NCI-H69 (cell line): ENCODE measurements around the gene ZNF407.

Source experiments
- DNase-seq: peaks from one replicate; lab custom pipeline; 2025; lab: John Stamatoyannopoulos, UW

ZNF407 gene

DNA sequence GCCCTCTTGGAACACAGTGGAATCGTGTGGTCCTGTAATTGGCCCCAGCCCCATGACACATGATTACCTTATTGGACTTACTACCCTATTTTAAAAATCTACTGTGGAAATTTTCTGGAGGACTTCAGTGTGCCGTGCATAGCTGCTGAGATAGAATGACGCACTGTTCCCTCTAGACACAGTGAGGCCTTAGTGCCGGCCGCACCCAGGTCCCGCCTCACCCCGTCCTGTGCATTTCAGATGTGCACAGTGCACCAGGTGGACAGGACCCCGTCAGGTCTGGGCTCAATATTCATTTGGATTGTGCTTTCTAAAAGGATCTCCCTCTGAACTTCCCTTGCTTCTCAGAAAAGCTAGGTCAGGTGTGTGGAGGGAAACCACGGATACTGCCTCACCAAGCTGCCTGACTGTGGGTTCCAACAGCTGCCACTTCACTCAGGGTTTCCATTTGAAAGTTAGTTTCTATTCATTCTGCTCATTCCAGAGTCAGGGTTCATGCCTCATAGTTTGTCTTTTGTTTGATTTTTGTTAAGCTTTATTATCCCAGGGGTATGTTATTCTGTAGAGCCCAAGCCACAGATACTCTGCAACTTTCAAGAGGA is 455.5 kb downstream of the ZNF407 start:
- no peak for DNase-seq

DNA sequence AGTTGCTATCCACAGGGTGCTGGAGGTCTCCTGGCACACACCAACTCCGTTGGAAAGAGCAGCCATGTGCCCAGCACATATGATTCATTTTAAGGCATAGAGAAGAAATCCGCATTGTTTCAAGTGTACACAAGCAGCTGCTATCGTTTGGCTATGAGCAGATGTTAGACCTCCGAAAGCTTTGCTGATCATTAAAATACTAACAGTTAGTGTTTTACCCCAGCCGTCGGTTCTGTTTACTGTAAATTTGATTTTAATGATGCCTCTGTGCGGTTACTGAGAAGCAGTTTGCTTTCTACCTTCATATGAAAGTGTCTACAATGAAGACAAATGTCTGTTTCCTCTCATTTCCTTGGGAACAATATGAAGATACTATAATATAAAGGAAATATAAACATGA is 456.4 kb downstream of the ZNF407 start:
- DNase-seq, result peak; percentile 76

DNA sequence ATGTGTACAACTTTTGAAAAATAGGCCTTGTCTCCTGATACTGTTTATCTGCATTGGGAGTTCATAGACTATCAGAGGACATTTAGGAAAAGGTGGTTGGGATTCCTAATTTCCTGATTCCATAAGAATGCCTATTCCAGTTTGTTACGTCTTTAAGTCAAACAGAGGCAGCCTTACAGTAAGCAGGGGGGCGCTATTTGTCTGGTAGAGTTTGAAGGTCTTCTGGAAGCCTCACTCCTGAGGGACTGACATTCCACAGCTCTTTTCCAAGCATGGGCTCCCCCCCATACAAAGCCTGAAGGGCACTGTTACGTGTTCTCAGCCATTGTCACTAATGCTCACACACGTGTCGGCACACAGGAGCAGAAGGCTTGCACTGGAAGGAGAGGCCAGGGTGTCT is 456.9 kb downstream of the ZNF407 start:
- DNase-seq, result no peak

DNA sequence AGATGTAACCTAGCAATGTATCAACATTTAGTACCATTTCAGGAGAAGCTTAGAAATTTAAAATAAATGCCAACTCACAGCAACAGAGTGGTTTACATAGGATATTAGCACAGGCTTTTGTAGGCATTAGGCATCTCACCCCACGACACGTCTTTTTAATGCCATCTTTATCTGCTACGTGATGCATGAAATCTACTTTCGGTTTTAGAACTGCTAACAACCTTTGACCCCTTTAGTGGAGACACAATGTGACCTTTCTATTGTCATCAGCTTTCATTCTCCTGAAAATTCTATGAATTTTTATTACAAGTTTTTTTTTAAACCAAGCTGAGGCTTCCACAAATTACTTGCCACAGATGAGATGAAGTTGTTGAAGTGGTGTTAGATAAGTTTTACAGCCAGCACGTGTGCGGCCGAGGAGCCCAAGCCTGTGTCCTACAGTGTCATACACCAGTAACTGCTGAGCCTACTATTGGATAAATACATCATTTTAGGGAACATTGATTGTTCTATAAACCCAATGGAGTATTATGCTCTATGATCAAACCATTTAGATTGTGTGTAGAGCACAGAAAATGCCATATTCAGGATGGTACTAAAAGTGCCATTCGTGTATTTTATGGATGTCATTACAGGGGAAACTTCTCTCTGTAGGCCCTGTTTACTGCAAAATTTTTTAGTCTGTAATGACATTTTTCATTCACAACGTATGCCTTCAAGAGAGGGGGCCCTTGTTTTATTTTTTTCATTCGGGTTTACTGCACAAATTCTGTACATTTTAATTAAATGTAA is 459.7 kb downstream of the ZNF407 start:
- DNase-seq, result no peak

DNA sequence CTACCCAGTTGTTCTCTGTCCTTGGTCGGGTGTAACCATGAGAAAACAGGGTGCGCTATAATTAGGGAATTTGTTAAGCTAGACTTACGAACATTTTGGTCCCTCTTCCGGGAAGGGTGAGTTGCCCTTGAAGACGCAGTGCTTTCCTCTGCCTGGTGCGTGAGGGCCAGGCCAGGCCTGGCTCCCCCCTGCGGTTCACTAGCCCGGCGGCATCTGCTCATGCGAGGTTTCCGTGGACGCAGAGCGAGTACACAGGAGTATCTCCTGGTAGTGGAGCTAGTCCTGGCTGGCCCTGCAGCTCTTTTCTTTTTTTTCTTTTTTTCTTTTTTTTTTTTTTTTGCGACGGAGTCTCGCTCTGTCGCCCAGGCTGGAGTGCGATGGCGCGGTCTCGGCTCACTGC is 462.5 kb downstream of the ZNF407 start:
- no peak for DNase-seq

DNA sequence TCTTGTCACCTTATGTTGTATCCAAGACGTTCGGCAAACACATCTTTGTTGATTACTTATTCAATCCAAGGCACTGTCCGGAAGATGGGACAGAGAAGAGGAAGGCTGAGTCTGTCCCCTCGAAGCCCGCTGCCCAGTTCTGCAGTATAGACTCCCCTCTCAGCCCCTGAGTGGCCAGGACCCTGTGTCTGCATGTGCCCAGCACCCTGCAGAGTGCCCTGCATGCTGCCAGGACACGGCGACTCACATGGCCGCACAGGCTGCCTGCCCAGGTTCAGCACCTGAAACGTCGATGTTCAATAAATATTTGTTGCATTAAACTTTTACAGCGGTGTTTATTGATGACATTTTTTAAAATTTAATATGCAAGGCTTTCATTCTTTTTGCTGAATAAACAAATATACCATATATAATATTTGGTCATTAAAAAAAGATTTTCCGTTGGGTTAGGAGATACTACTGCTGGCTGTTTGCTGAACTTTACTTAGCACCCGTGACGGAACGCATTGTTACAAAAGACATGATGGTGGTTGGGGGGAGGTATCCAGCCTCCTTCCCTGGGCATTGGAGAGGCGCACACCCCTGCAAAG is 464.7 kb downstream of the ZNF407 start:
- DNase-seq, result no peak

DNA sequence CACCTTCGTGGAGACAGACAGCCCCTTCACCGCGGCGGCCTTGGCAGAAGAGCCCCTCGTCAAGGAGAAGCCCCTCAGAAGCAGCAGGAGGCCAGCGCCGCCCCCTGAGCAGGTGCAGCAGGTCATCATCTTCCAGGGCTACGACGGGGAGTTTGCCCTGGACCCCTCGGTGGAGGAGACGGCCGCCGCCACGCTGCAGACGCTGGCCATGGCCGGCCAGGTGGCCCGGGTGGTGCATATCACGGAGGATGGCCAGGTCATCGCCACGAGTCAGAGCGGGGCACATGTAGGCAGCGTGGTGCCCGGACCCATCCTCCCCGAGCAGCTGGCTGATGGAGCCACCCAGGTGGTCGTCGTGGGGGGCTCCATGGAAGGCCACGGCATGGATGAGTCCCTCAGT is 465.5 kb downstream of the ZNF407 start:
- no peak for DNase-seq

DNA sequence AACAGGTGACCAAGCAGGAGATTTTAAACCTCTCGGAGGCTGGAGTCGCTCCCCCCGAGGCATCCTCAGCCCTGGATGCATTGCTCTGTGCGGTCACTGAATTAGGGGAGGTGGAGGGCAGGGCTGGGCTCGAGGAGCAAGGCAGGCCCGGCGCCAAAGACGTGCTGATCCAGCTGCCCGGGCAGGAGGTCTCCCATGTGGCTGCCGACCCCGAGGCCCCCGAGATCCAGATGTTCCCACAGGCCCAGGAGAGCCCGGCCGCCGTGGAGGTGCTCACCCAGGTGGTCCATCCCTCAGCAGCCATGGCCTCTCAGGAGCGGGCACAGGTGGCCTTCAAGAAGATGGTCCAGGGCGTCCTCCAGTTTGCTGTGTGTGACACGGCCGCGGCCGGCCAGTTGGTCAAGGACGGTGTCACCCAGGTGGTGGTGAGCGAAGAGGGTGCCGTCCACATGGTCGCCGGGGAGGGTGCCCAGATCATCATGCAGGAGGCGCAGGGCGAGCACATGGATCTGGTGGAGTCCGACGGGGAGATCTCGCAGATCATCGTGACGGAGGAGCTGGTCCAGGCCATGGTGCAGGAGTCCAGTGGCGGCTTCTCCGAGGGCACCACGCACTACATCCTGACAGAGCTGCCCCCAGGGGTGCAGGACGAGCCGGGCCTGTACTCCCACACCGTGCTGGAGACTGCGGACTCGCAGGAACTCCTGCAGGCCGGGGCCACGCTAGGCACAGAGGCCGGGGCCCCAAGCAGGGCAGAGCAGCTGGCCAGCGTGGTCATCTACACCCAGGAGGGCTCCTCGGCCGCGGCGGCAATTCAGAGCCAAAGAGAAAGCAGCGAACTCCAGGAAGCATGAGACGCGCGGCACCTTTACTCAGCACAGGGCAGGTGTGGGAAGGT is 466.2 kb downstream of the ZNF407 start:
- no peak for DNase-seq

DNA sequence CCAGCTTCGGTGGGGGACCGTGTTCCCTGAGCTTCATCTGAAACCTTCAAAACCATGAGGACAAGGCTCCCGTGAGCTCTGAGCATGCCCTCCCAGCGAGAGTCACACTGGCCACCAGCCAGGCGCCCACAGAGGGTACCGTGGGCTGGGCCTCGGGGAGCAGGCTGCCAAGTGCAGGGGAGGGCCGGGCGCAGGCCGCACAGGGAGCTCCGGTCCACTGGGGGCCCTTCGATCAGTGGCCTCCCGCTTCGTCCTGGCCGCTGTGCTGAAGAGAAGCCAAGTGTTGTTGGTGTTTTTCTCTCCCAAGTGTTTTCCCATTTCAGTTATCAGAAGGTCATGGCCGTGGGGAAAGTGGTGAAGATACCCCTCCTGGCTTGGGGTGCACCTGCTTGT is 466.8 kb downstream of the ZNF407 start:
- no peak for DNase-seq

DNA sequence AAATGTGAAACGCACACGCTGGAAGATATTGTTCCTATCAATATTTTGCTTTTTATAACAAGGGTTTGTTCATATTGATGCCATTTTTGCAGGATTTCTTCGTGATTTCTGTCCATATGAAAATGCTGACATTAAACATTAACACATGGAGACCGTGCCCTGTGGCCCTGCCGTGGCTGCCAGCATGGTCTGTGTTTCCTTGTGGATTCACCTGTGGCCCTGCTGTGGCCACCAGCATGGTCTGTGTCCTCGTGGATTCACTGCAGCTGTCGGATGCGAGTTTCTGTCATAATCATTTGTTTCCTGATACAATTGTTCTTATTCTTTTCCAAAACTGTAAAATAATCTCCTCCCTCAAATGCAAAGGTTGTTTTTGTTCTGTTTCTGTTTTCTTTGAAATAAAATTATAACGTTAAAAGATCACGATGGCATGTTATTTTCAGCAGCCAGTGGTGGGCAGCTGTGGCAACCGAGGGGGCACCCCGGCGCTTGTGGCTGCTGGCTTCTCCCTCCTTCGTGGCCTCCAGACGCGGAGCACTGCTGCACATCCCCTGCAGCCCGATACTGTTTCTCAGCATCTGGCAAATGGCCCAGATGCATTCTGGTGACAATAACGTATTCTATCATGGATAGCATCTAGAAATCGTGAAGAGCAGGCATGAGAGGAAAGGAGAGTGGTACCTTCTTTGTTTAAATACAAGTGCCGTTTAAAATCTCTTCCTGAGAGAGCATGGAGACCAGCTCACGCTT is 467.8 kb downstream of the ZNF407 start:
- DNase-seq, result no peak

DNA sequence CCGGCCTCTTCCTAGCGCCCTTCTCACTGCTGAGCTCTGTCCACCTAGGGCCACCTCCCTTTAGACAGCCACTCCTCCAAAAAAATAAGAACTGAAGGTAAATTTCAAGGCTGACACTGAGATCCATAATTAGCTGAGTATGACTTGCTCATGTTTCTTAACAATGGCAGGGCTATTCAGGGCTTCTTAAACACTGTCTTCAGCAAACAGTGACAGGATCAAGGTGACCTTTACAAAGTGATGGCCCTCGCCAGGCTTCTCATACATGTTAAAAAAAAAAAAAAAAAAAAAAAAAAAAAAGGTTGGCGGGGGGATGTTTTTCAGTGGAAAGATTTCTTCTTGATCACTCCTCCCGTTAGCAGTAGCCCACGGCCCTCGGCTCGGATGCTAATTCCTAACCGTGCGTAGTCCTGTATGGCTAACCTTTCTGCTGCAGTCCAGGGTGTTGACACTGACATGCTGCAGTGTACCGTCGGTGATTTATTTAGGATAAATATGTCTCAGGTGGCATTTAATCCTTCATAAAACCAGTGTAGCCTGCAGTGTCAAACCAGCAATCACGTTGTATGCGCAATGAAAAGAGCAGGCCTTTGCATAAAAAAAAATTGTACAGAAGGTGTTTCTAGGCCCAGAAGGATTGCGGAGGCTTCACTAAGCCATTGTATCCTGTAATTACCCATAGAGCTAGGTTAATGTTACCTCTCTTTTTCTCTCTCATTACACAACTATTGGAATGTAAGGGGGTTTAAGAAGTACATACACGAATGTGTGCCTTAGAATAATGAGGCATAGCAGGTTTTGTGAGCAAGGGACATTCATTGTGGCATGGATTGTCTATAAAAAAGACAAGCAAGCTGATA is 468.6 kb downstream of the ZNF407 start:
- DNase-seq, result no peak

DNA sequence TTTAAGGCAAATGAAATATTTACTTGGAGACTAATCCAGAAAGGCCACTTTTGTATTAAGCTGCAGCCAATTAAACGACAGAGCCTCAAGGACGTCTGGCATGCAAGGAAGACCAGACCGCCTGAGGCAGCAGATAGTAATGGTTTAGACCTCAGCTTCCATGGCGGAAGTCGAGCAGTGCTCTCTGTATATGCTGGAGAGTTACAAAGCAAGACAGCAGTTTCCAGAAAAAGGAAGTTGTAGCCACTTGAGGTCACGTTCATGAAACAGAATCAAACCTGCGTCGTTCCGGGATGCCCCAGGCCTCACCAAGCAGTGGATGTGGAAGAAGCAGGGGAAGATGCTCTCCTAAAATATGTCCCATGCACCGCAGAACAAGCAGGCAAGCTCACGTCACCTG is 469.3 kb downstream of the ZNF407 start:
- DNase-seq, result no peak

DNA sequence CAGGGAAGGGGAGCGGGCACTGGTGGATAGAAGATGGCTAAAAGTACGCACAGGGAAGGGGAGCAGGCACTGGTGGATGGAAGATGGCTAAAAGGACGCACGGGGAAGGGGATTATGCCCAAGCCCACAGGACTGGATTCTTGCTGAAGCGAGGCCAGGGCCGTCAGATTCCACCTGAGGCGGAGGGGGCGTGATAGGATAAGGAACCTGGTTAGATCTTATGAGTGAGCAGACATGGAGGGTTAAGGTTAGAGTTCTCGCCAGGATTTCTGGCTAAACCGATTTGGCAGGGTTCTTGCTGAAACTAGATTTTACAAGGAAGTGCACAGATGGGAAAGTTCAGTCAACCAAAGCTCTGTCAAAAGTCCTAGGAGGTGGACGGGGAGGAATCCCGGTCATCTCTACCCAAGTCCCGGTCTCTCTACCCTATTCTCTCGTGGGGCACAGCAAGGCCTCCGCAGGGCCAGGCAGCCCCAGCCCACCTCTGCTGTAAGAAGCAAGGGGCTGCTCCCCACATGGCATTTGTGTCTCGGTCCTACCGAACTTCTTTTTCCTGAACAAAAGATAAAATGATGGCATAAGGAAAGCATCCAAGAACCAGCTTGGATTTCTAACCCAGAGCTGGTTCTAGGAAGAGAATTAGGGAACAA is 470.5 kb downstream of the ZNF407 start:
- no peak for DNase-seq

DNA sequence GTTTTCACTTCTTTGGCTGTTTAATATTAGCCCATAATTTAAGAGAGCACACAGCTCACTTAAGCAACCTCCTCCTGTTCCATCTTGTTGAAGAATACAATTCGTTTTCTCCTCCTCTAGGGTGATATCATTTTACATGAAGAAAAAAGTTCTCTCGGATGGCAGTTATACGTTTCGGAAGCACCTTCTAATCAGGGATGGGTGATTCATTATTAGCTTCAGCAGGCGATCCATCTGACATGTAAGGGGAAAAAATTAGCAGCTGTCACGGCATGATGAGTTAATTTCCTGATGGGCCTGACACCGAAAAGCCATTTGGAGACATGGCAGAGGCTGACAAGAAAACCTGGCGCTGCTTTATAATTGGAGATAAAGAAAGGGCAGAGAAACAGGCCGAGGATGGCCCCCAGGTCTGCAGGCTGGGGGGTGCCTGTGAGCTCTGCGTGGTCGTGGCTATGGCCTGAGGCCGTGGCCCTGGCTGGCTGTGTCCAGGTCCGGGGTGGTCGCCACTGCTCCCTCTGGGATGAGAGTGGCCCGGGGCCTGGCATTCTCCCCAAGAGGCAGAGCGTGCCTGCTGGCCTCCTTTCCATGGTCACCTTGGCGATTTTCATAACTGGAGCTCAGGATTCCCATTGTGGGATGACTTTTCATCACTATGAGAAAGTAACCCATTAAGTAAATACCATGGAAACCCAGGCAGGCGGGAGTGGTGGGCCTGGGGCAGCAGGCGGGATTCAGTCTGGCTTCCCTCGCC is 471.2 kb downstream of the ZNF407 start:
- no peak for DNase-seq

DNA sequence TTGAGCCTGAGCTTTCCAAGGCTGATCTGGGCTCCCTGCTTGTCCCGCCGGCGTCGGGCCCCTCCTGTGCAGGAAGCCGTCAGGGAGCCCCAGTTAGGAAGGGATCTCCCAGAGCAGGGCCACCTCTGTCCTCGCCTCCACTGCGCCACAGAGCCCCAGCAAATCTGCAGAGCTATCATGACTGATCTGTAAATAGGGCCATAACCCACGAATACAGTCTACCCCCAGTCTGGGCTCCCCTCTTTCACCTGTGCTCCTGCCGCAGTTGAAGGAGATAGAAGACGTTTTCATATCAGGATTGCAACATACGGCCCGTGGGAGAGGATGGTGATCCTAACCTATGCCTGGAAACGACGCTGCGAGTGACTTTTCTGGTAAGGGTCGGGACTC is 472.6 kb downstream of the ZNF407 start:
- no peak for DNase-seq

DNA sequence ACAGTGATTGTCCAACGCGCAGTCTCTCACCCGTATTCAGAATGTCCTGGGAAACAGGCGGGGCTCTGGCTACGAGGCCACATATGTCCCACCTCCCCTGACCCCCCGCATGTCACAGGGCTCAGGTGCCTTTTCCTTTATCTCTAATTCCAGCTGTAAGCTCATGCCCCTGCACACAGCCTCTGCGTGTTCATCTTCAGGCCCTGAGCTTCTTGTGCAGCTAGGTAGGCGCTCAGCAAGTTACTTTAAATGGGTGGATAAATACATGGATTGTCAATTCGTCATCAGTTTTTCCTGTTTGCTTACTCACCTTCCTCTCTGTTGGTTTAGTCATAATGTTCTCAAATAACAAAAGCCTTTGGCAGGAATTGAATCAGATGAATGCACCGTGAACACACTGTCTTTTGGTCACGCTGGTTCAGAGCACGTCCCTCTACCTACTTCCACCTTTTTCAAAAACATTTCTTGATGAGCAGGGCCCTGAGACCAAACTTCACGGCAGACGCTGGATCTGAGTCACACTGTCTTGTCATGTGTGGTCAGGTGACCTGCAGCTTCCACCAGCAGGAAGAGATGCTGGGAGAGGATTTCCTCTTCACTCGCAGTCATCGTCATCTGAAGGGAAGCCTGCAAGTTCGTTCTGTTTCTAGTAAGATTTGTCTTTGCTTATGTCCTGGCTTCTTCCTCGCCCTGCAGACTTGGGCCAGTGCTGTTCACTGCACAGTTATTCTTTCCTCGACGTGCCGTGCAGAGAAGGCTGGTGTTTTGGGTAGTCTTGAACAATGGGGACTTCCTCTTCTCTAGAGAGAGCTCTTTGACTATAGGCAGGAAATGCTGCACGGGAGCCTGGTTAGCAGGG is 473.2 kb downstream of the ZNF407 start:
- DNase-seq, result peak; percentile 89

DNA sequence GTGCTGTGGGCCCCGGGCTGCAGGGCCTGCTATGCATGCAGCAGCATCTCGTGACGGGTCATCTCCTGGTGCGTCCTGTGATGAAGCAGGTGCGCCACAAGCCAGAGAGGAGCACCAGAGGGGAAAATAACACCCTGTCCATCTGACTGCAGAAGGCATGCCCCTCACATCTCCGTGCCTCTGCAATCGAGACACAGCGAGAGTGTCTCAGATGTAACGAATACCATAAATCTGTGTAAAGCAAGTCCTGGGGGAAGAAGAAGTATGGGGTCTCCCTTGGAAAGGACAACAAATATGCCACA is 473.8 kb downstream of the ZNF407 start:
- DNase-seq, result no peak

DNA sequence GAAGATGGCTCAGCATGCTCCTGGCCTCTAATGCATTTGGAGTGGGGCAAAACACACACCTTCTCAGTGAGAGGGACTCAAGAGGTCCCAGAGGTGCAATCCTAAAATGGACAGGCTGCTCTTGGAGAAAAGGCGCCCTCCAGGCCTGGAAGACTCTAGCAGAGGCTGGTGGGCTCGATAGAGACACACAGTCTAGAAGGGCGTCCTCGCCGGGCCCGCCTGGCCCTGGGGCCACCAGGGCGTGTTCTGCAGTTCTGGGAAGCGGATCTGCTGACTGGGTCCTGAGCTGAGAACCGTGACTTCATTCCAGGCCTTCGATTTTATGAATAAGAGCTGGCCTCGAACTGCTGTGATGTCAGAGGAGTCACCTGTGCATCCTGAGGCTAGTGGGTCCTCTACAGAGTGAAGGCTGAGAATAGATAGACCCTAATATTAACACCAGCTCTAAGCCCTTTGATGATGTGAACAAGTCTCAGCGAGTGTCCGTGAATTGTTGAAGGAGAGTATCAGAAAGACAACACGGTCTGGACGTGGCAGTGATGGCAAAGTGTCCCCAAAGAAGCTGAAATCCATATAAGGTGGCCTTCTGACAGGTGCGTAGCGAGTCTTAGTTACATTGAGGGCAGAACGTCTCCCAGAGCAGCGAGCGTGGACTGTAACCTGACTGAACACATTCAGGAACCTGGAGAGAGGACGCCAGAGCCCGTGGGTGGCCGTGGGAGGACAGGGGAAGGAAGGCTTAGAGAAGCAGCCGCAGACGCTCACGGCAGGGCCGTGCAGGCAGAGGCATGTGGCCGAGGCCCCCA is 474.4 kb downstream of the ZNF407 start:
- DNase-seq, result no peak
